ENCODE data around the gene SRM.
"Not testable (repeated sequence)": the region's sequence is repeated elsewhere in the genome, so short reads cannot be mapped to it uniquely, and the experiment has no call there.

Gene SRM

DNA sequence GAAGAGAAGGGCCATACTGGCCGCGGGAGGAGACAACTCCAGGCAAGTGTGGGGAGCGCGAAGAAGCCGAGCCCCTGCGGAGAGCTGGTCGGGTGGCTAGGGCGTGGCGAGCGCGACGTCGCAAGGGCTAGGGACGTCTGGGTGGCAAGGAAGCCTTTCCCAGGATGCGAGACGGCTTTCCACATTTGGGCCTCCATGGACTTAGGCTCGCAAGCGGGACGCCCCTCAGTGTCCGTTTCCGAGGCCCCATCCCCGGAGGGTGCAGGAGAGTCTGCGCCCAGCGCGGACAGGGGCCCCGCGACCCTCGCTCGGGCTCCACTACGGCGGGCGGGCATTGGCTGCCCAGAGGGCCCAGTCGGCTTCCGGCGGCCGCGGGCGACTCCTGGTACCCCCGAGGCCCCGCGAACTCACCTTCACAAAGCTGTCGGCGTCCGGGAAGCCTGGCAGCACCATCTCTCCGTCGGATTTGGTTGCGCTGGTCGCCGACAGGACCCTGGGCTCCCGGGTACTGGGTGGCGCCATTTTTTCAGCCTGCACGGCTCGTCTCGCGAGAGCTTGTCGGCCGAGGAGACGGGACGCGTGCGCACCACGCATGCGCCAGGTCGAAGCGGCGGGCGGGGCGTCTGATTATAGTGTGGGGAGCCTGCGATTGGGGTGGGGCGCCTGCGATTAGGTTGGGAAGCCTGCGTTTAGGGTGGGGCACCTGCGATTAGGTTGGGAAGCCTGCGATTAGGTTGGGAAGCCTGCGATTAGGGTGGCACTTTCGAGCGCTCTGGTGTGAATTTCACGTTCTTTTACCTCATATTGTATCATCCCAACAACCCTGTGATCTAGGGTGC, 39.7 kb upstream of the SRM start, which contains the start of gene EXOSC10:
Gene EXOSC10 (minus strand): TSS at position 560 of the 839 bp plus-strand sequence. CDS start 38 bp downstream, at position 522.
- H3K4me3 ChIP-seq (replicated peaks; ENCODE audit: low read depth, low read length) = peak within 1 kb of the TSS; percentile 96
- DNase-seq (ENCODE audit: extremely low read depth, low read depth) = peak; percentile 45
- TF ChIP-seq, protein P1, sequence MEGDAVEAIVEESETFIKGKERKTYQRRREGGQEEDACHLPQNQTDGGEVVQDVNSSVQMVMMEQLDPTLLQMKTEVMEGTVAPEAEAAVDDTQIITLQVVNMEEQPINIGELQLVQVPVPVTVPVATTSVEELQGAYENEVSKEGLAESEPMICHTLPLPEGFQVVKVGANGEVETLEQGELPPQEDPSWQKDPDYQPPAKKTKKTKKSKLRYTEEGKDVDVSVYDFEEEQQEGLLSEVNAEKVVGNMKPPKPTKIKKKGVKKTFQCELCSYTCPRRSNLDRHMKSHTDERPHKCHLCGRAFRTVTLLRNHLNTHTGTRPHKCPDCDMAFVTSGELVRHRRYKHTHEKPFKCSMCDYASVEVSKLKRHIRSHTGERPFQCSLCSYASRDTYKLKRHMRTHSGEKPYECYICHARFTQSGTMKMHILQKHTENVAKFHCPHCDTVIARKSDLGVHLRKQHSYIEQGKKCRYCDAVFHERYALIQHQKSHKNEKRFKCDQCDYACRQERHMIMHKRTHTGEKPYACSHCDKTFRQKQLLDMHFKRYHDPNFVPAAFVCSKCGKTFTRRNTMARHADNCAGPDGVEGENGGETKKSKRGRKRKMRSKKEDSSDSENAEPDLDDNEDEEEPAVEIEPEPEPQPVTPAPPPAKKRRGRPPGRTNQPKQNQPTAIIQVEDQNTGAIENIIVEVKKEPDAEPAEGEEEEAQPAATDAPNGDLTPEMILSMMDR (IDR thresholded peaks at IDR 0.05; ENCODE audit: low read depth, low read length, missing control alignments) = no peak

DNA sequence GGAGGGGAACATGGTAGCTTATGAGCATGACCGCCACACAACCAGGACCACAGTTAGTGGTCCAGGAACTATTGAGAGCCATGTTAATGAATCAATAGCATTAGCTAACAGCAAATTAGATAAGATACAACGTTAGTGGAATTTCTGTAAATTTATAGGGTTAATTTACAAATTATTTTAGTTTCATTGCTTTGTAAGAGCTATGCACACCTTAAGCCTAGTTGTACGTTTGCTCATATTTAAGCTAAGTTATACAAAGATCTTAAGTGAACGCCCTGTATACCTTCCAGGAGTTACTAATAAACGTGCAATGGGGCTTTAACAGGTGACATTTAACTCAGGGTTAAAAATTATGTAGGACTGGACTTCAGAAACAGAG, 39.1 kb upstream of the SRM start:
- TF ChIP-seq, protein P1 (IDR thresholded peaks at IDR 0.05; ENCODE audit: low read depth, low read length, missing control alignments) = no peak
- H3K4me3 ChIP-seq (replicated peaks; ENCODE audit: low read depth, low read length) = peak overlapping the region; percentile 96
- DNase-seq (ENCODE audit: extremely low read depth, low read depth) = no peak

DNA sequence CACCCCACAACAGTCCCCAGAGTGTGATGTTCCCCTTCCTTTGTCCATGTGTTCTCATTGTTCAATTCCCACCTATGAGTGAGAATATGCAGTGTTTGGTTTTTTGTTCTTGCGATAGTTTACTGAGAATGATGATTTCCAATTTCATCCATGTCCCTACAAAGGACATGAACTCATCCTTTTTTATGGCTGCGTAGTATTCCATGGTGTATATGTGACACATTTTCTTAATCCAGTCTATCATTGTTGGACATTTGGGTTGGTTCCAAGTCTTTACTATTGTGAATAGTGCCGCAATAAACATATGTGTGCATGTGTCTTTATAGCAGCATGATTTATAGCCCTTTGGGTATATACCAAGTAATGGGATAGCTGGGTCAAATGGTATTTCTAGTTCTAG, 24.0 kb upstream of the SRM start:
- not testable (repeated sequence) for DNase-seq (ENCODE audit: extremely low read depth, low read depth); H3K4me3 ChIP-seq (replicated peaks; ENCODE audit: low read depth, low read length)

DNA sequence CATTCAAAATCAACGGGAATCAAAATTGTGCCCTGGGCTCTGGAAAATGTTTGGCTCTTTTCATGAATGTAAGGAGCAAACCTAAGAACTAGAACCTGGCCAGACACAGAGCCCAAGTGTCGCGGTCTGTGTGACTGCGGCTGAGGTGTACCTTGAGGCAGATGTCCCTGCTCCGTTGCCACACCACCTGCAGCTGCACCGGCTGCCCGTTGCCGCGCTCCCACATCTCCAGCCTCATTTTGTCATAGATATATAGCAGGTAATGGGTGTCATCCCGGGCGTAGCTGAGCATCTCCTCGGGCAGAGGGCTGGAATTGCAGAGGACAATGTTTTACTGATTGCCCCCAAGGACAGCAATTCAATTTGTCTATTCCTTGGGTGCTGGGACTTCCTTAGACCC, 21.1 kb upstream of the SRM start:
- TF ChIP-seq, protein P1 (IDR thresholded peaks at IDR 0.05; ENCODE audit: low read depth, low read length, missing control alignments) = no peak
- DNase-seq (ENCODE audit: extremely low read depth, low read depth) = no peak
- H3K4me3 ChIP-seq (replicated peaks; ENCODE audit: low read depth, low read length) = no peak overlapping the region

DNA sequence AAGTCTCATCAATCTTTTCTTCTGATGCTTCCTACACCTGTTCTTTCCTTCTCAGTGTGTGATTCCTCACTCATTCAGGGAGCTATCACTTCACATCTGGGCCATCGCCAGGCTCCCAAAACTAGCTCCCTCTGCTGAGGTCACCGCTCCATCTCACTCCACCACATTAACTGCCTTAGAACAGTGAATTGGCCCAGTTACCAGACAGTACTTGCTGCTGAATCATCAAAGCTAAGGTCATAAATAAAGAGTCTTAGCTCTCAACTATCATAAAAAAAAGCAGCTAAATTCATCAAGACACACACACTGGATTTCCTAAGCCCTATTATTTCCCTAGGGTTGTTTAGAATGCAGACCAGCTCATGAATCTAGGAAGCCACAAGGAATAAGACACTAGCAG, 18.8 kb upstream of the SRM start:
- no peak overlapping the region for H3K4me3 ChIP-seq (replicated peaks; ENCODE audit: low read depth, low read length)
- TF ChIP-seq, protein P1 (IDR thresholded peaks at IDR 0.05; ENCODE audit: low read depth, low read length, missing control alignments) = no peak
- no peak for DNase-seq (ENCODE audit: extremely low read depth, low read depth)

DNA sequence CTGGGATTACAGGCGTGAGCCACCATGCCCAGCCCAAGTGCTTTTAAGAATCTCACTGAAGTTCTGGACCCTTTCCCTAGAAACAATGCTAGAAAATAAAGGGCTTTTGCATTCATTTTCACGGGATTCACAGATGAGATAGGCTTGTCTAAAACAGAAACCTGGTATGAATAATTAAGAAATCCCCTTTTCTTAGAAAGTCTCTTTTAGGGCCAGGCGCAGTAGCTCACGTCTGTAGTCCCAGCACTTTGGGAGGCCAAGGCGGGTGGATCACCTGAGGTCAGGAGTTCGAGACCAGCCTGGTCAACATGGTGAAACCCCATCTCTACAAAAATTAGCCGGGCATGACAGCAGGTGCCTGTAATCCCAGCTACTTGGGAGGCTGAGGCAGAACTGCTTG, 13.6 kb upstream of the SRM start:
- not testable (repeated sequence) for DNase-seq (ENCODE audit: extremely low read depth, low read depth); H3K4me3 ChIP-seq (replicated peaks; ENCODE audit: low read depth, low read length)

DNA sequence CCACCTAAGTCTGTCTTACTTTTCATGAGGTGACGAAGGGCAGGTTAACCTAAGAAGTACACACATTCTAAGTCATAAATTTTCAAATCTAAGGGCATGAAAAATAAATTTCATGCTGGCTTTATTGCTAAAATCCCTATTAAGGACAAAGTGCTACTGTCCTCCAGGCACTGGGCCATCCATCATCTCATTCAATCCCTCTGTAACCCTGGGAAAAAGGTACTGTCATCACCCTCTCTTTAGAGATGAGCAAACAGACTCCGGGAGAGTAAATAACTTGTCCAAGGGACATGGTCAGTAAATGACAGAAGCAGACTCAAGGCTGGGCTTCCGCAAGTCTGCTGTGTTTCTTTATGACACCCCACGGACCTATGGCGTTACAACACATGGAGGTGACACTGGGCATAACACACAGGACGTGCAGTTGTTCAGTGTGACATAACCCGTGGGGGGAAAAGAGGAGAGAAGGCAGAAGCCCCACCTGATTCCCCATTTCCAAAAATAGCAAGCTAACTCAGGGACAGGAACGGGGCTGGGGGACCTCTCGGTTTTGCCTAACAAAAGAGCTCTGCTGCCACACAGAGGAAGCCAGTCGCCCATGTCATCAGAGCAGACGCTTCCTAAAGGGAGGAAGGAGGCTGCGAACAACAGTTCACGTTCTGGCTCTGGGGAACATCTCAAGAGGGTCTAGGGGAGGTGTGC, 12.5 kb upstream of the SRM start:
- no peak for DNase-seq (ENCODE audit: extremely low read depth, low read depth)

More for the DNA sequence above, 12.5 kb upstream of the SRM start:
- TF ChIP-seq, protein P1 (IDR thresholded peaks at IDR 0.05; ENCODE audit: low read depth, low read length, missing control alignments) = no peak
- H3K4me3 ChIP-seq (replicated peaks; ENCODE audit: low read depth, low read length) = no peak overlapping the region
